Activated naive CD4-positive, alpha-beta T cell treated with anti-CD3 and anti-CD28 coated beads, Interleukin-2, amount 50 U/mL, for 72 hours (primary cell): ENCODE results near the gene POLG. TPM values are rescaled to one million over a fixed set of nuclear protein-coding genes. Genes with fewer than 3 reads are reported as not detected.

ENCODE experiments used
- ATAC-seq, 2 donors: fragments of 150-1000 bp; cut with Tn5 transposase; 2 replicates each; pipeline ENCODE4 v1.10.0; 2021; ENCODE audit warnings: mild to moderate bottlenecking in 2 of 2, moderate library complexity in 2 of 2
- DNase-seq, 2 donors: peaks; one replicate each; pipeline ENCODE4 v3.0.0; 2021 to 2022; ENCODE audit warnings: low spot score in 2 of 2
- H3K27ac Mint-ChIP-seq, 2 donors: one replicate each; pipeline ENCODE4 v1.8.0; 2022; ENCODE audit warnings: mild to moderate bottlenecking in 2 of 2, mixed read lengths in 2 of 2
- H3K36me3 Mint-ChIP-seq, 2 donors: one replicate each; pipeline ENCODE4 v1.8.0; 2022; ENCODE audit warnings: mixed read lengths in 2 of 2
- H3K9me3 Mint-ChIP-seq, 2 donors: one replicate each; pipeline ENCODE4 v1.8.0; 2022; ENCODE audit warnings: mixed read lengths in 2 of 2
- total RNA-seq, 2 donors: library from RNA; stranded (reverse); gene quantifications; one replicate each; pipeline ENCODE4 v1.2.3, GENCODE V29; 2022

POLG gene
- total RNA-seq, result 10 to 100 TPM; 76.1 to 83.7 TPM

DNA sequence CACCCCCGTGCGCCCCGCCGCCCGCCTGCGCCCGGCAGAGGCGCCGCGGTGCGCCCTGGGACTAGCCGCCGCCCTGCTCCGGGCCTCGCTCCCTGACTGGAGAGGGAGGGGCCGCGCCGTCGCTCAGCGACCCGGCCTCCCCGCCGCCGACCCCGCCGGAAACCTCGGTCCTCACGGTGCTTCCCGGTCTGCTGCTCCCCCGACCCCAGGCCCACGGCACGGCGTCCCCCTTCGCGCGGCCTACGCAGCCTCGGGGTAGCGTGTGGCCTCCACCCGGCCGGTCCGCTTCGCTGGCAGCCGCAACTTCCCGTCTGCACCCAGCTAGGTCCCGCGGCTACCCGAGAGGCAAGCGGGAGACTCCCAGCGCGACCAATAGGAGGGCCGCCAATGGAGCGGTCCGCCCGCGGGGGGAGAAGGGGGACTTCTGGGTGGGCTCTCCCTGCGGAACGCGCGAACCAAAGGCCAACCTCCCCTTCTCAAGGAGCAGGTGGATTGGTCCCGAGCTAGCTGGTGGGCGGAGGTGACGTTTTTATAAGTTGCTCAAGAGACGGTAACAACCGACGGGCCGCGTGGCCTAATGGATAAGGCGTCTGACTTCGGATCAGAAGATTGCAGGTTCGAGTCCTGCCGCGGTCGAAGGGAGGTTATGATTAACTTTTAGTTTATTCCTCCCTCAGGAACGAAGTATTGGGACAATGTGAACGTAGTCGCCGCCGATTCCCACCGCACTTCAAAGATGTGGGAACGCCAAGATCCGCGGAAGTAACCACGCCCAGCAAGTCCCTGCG is at the start of gene POLG:
POLG (minus strand) TSS at position 315 of the 788 bp plus-strand sequence. CDS start 1,070 bp downstream, outside the sequence.
- DNase-seq (peak; percentile 98 to 100), ATAC-seq (peak; percentile 92 to 93)
- peak within 1 kb of the TSS; percentile 98 to 100 for H3K27ac Mint-ChIP-seq

DNA sequence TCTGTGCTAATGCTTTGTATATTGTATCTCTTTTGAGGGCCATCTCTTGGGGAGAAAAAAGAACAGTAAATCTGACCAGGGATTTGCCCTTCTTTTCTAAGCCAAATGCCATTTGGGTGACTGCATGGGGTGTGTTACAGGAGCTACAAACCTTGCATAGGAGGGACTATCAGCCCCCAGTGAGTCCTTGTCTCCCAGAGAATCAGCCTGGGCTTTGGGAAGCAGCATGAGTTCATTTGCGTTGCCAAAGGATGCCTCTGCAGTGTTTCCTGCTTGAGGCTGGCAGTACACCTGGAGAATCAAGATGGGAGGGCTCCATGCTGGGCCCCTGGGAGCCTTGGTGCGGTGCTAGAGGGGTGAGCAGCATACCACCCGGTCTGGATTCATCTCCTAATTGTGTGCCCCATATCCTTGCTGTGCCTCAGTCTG is 49.6 kb upstream of the POLG start:
- H3K9me3 Mint-ChIP-seq, result no peaks in the 10 kb centered on the region
- DNase-seq (no peak), ATAC-seq (no peak)
- H3K36me3 Mint-ChIP-seq, result no peaks in the 10 kb centered on the region
- H3K27ac Mint-ChIP-seq, result no peak overlapping the region

More for the DNA sequence above, at the start of gene POLG:
- H3K36me3 Mint-ChIP-seq, result peaks cover 26 to 30% of the 10 kb centered on the region in 2 donors
- no peaks in the 10 kb centered on the region for H3K9me3 Mint-ChIP-seq

- ATAC-seq (no peak), DNase-seq (no peak)
- Mint-ChIP-seq H3K9me3 (no peaks in the 10 kb centered on the region), H3K27ac (no peak overlapping the region), H3K36me3 (no peaks in the 10 kb centered on the region)
These were observed 48.9 kb upstream of the POLG start for GRCh38 chr15:89383365-89384175.

- DNase-seq, result no peak
- no peaks in the 10 kb centered on the region for H3K9me3 Mint-ChIP-seq
- peaks cover 0 to 12% of the 10 kb centered on the region in 2 donors for H3K36me3 Mint-ChIP-seq
- ATAC-seq, result no peak
- H3K27ac Mint-ChIP-seq, result no peak overlapping the region
These were observed 47.5 kb upstream of the POLG start for GRCh38 chr15:89381888-89382686.

- Mint-ChIP-seq H3K27ac (no peak overlapping the region), H3K36me3 (peaks cover 0 to 19% of the 10 kb centered on the region in 2 donors), H3K9me3 (no peaks in the 10 kb centered on the region)
- DNase-seq, result no peak
- no peak for ATAC-seq
These were observed 46.7 kb upstream of the POLG start for GRCh38 chr15:89381331-89381730.

DNA sequence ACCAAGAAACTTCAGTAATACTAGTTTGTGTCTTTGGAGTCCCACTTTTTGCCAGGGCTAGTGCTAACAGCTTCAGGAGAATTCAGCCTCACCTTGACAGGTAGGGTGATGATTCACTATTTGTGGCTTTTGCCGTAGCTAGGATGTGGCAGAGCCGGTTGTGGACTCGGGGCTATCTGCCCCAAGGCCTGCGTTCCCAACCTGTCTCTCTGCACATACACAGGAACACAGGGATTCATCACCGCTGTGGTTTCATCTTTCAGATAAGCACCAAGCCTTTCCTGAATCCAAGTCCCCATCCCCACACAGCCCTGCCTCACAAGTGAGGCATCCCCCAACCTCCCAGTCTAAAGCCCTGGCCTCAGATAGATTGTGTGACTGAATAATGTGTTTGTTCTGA is 45.2 kb upstream of the POLG start:
- ATAC-seq (no peak), DNase-seq (no peak)
- peaks cover 0 to 19% of the 10 kb centered on the region in 2 donors for H3K36me3 Mint-ChIP-seq
- no peaks in the 10 kb centered on the region for H3K9me3 Mint-ChIP-seq
- H3K27ac Mint-ChIP-seq, result no peak overlapping the region

- ATAC-seq (no peak), DNase-seq (no peak)
- Mint-ChIP-seq H3K27ac (no peak overlapping the region), H3K9me3 (no peaks in the 10 kb centered on the region), H3K36me3 (peaks cover 0 to 19% of the 10 kb centered on the region in 2 donors)
These were observed 44.6 kb upstream of the POLG start for GRCh38 chr15:89379251-89379695.

DNA sequence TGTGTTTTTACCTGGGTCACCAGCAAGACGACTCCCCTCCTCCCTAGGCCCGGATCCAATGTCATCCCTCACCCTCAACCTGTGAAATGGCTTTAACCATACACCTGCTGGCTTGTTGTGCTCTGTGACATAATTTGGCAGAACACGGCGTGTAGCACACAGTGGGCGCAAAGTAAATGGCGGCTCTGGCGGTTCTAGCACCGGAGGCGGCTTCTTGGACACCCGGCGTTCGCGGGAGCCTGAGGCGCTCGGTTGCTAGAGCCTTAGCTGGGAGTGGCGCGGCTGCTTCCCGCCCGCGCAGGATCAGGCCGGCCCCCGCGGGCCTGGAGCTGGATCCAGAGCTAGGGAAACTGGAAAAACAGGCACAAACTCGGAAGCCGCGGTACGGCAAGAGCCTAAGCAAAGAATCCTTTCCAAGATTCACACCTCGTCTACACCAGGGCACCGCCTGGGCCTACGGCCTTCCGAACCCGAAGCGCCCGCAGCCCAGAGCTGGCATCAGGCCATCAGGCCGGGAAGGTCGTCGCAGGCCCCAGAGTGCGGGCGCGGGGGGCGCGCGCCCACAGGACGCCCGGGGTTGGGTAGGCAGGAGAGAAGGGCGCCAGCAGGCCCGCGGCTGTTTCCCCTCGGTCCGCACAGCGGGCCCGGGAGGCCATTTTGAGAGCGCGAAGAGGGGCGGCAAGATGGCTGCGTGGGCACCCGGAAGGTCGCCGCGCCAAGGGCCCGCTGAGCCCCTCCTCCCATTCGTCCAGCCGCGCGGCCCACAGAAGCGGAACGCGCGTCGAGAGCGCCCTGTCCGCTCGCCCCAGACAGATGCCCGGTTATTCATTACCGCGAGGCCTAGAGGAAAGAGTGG is 43.9 kb upstream of the POLG start:
- ATAC-seq (peak; percentile 28 to 51), DNase-seq (no peak)
- H3K9me3 Mint-ChIP-seq, result no peaks in the 10 kb centered on the region
- peaks cover 0 to 19% of the 10 kb centered on the region in 2 donors for H3K36me3 Mint-ChIP-seq
- peak overlapping the region in 1 of 2 donors; percentile 50 for H3K27ac Mint-ChIP-seq

DNA sequence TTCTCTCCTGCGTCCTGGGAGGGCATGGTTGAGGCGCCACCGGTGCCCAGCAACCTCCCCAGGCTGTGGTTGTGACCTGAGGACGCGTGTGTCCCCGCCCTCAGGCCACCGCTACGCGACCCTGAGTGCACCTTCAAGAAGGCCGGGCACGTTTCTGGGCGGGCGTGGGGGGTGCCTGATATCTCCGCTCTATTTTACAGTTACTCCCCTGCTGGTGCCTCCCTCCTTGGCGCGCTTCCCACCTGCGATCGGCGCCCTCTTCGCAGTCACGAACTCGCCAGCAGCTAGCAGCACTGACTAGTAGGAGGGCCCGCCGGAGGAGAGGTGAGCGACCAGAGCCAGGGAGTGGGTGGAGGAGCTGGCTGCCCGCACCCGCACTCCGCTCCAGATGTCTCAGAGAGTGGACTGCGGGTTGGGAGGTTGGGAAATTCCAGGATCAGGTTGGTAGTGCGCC is 43.2 kb upstream of the POLG start:
- ATAC-seq, result peak in 1 of 2 donors; percentile 32
- DNase-seq, result no peak
- Mint-ChIP-seq H3K36me3 (peaks cover 0 to 19% of the 10 kb centered on the region in 2 donors), H3K27ac (peak overlapping the region in 1 of 2 donors; percentile 50), H3K9me3 (no peaks in the 10 kb centered on the region)

DNA sequence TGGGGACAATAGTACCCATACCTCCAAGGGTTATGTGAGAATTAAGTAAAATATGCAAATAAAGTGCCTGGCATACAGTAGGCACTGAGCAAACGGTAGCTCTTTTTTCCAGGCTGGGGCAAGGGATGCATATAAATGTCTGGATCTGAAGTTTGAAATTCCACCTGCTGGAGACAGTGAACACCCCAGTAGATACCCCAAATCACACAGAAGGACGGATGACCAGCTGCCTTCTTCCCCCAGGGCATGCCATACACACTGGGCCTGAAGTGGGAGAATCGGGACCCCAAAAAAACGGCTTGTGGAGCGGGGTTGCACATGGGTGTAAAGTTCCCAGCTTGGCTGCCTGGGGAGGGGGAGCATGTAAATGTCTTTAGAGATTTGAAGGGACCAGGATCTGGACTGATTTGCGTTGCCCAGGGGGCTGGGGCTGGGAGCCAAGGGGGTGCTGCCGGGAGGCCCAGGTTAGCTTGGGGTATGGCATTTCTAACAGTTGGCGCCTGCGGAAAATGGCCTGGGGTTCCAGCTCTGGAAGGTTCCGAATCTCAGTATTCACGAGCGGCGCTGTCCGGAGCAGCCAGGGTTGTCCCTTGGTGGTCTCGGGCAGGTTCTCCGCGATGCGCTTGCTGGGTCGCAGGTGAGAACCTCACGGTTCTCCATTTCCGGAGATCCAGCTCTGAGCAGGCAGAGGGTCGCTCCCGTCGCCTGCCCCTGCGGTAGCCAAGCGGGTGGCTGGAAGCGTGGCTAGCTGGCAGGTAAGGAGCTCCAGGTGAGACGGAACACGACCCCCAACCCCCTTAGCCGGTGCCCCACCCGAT is 42.6 kb upstream of the POLG start:
- no peak for ATAC-seq
- no peaks in the 10 kb centered on the region for H3K9me3 Mint-ChIP-seq
- DNase-seq, result no peak
- H3K27ac Mint-ChIP-seq, result peak overlapping the region in 1 of 2 donors; percentile 9
- peaks cover 0 to 22% of the 10 kb centered on the region in 2 donors for H3K36me3 Mint-ChIP-seq

DNA sequence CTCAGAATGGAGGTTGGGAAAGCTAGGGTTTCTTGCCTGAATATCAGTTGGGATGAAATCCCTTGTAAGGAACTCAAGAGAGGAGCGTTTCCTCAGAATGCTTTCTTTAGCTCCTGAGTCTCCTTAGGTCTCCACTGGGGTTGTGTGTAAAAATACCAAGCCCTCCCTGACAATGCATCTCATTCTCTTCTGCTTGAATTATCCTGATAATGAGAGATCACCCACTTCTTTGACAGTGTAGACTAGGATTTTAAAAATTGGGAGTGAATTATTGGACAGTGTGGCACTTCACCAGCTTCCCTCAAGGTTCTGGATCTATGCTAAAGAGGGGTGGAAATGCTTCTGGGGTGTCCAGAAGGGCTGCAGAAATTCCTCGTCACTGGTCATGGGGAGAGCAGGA is 41.8 kb upstream of the POLG start:
- ATAC-seq (no peak), DNase-seq (no peak)
- Mint-ChIP-seq H3K9me3 (no peaks in the 10 kb centered on the region), H3K27ac (no peak overlapping the region), H3K36me3 (peaks cover 0 to 24% of the 10 kb centered on the region in 2 donors)

- no peak for ATAC-seq
- Mint-ChIP-seq H3K36me3 (peaks cover 5 to 24% of the 10 kb centered on the region in 2 donors), H3K9me3 (no peaks in the 10 kb centered on the region), H3K27ac (no peak overlapping the region)
- no peak for DNase-seq
These were observed 40.7 kb upstream of the POLG start for GRCh38 chr15:89375093-89376005.

GRCh38 chr15:89374086-89374981 is 39.7 kb upstream of the POLG start:
- no peak overlapping the region for H3K27ac Mint-ChIP-seq

More at GRCh38 chr15:89374086-89374981, 39.7 kb upstream of the POLG start:
- ATAC-seq, result no peak
- no peaks in the 10 kb centered on the region for H3K9me3 Mint-ChIP-seq
- DNase-seq, result no peak
- H3K36me3 Mint-ChIP-seq, result peaks cover 5 to 24% of the 10 kb centered on the region in 2 donors
